K562 (cell line): ENCODE results near the gene MKLN1. TPM values are rescaled to one million over a fixed set of nuclear protein-coding genes. Genes with fewer than 3 reads are reported as not detected.

Experiments used
- ATAC-seq: fragments of 200-7000 bp; cut with Tn5 transposase; 3 replicates; pipeline ENCODE4 v1.9.1; 2020; ENCODE audit warnings: moderate library complexity
- BruUV-seq: library from RNA; stranded (reverse); fragments of 400-500 nt; replicated peaks from 2 replicates; lab custom pipeline; 2021; lab: Mats Ljungman, UMichigan
- CTCF ChIA-PET: fragments of 300-600 bp; formaldehyde crosslinking; extraction: SDS; loops from one replicate; lab custom pipeline; 2021; ENCODE audit warnings: low intra/inter-chr PET ratio; lab: Yijun Ruan, JAX
- POLR2A ChIA-PET: fragments of 300-600, 350-650 bp; sonication (Branson Sonifier 250); formaldehyde crosslinking; extraction: SDS; loops from one replicate; lab custom pipeline; 2021; ENCODE audit warnings: antibody characterized with exemption, inconsistent platforms; lab: Yijun Ruan, JAX
- DNase-seq, 4 experiments: peaks; one replicate each; pipeline versions ENCODE4 v3.0.0 to v3.0.0-alpha.2; 2011 to 2018; ENCODE audit warnings: low spot score in 3 of 4, mixed read lengths in 3 of 4; ENCODE audit errors: extremely low read depth in 1 of 4
- FAIRE-seq: peaks from 2 replicates; lab custom pipeline; 2011; peaks lifted over from hg19 to GRCh38; lab: Jason Lieb, UNC
- H2AFZ ChIP-seq: 2 replicates; pipeline ENCODE4 v1.6.0; 2011; ENCODE audit warnings: low read depth, low read length, control low read depth, inconsistent platforms
- H3K27ac ChIP-seq: fragments of 200-600 bp; 3 replicates; pipeline ENCODE4 v1.8.0; 2011; ENCODE audit warnings: low read depth, mild to moderate bottlenecking, control low read depth, inconsistent platforms, low read length, moderate library complexity, mixed read lengths; ENCODE audit errors: extremely low read depth
- H3K27me3 ChIP-seq, 2 experiments: fragments of 300-600 bp in 1 of 2; 2 replicates in 1 of 2; 3 replicates in 1 of 2; pipeline versions ENCODE4 v1.6.0 to v1.8.0; 2011; ENCODE audit warnings: inconsistent platforms in 2 of 2, low read length in 2 of 2, mild to moderate bottlenecking in 1 of 2, mixed read lengths in 1 of 2, moderate library complexity in 1 of 2; ENCODE audit not compliant: control insufficient read depth in 2 of 2, insufficient read depth in 2 of 2
- H3K36me3 ChIP-seq: fragments of 300-600 bp; 3 replicates; pipeline ENCODE4 v1.8.0; 2011; ENCODE audit warnings: mild to moderate bottlenecking, low read length, inconsistent platforms; ENCODE audit not compliant: control insufficient read depth, insufficient read depth
- H3K4me1 ChIP-seq, 2 experiments: fragments of 200-600 bp in 1 of 2; replicated peaks in 1 of 2; 2 replicates in 1 of 2; 3 replicates in 1 of 2; pipeline versions ENCODE4 v1.5.1 to v1.8.0; 2011; ENCODE audit warnings: inconsistent platforms in 2 of 2, low read length in 2 of 2, mild to moderate bottlenecking in 1 of 2, mixed read lengths in 1 of 2, moderate library complexity in 1 of 2; ENCODE audit not compliant: control insufficient read depth in 2 of 2, insufficient read depth in 2 of 2
- H3K4me2 ChIP-seq: 2 replicates; pipeline ENCODE4 v1.6.1; 2011; ENCODE audit warnings: low read length, control low read depth, inconsistent platforms, mixed read lengths; ENCODE audit not compliant: insufficient read depth
- H3K4me3 ChIP-seq: fragments of 200-600 bp; sonication (generic), shearing (Covaris generic); 2 replicates; pipeline ENCODE4 v1.5.1; 2016; ENCODE audit warnings: control low read depth, inconsistent platforms
- H3K79me2 ChIP-seq: fragments of 200-600 bp; 3 replicates; pipeline ENCODE4 v1.8.0; 2011; ENCODE audit warnings: low read length, inconsistent platforms; ENCODE audit not compliant: control insufficient read depth, insufficient read depth
- H3K9ac ChIP-seq, 2 experiments: 2 replicates each; pipeline versions ENCODE4 v1.6.0 to v1.6.1; 2011; ENCODE audit warnings: low read depth in 2 of 2, low read length in 2 of 2, control low read depth in 1 of 2, inconsistent platforms in 1 of 2, mild to moderate bottlenecking in 1 of 2, mixed read lengths in 1 of 2; ENCODE audit not compliant: insufficient read depth in 1 of 2
- H3K9me1 ChIP-seq: one replicate; pipeline ENCODE4 v1.6.0; 2011; ENCODE audit warnings: inconsistent platforms, mild to moderate bottlenecking, low read length, moderate library complexity; ENCODE audit not compliant: control insufficient read depth, insufficient read depth
- H3K9me3 ChIP-seq: replicated peaks from 2 replicates; pipeline ENCODE4 v1.5.1; 2011; ENCODE audit warnings: low read depth, low read length, inconsistent platforms; ENCODE audit not compliant: control insufficient read depth, insufficient read depth
- H4K20me1 ChIP-seq: replicated peaks from 2 replicates; pipeline ENCODE4 v1.6.1; 2011; ENCODE audit warnings: low read length, inconsistent platforms, mixed read lengths; ENCODE audit not compliant: control insufficient read depth, insufficient read depth
- FUS ChIP-seq: fragments of 200-400 bp; formaldehyde crosslinking; optimal IDR thresholded peaks from 2 replicates; pipeline ENCODE3; 2017; ENCODE audit warnings: low read depth, low read length
- GABPB1 ChIP-seq: sonication (generic); formaldehyde crosslinking; IDR thresholded peaks from 2 replicates; pipeline ENCODE4 v1.8.0; 2022; ENCODE audit warnings: mild to moderate bottlenecking, missing genetic modification reagents
- POLR2AphosphoS2 ChIP-seq: IDR thresholded peaks from 2 replicates; pipeline ENCODE4 v1.6.1; 2012; ENCODE audit warnings: low read length, improper control_type of control experiment
- TAL1 ChIP-seq: fragments of 450-650 bp; IDR thresholded peaks from 2 replicates; pipeline ENCODE4 v1.6.1; 2016; ENCODE audit warnings: mild to moderate bottlenecking
- WGBS: fragments of 100-300 bp; shearing (Covaris generic); methylation state at CpG from one replicate; pipeline ENCODE4 v1.1.6; 2016; ENCODE audit warnings: low coverage, mixed read lengths; ENCODE audit not compliant: insufficient coverage; ENCODE audit errors: missing lambda C conversion rate; 5-methylcytosine and 5-hydroxymethylcytosine counted together
- in situ Hi-C: fragments of 300-500 bp; cut with MboI; formaldehyde crosslinking; loops from 4 replicates; pipeline ENCODE4 v1.15.0; 2018; ENCODE audit warnings: inconsistent platforms, mixed read lengths
- intact Hi-C: fragments of 100-400 bp; cut with micrococcal nuclease; formaldehyde crosslinking; loops from 2 replicates; pipeline ENCODE4 v1.14.2; 2022
- polyA plus RNA-seq, 8 experiments: library from polyadenylated mRNA; depleted of rRNA in 4 of 8; stranded (reverse) in 5 of 8; unstranded in 3 of 8; fragments of >200 nt; fragmentation: Nextera tagmentation in 2 of 8; fragmentation: Illumina TruSeq in 1 of 8; extraction: Ambion mirVana in 2 of 8; extraction: Trizol in 1 of 8; gene quantifications; 2 replicates each; pipeline versions ENCODE4 v1.2.1 to v1.2.3, GENCODE V29; 2011 to 2014; ENCODE audit warnings: inconsistent platforms in 1 of 8, missing spikeins in 1 of 8
- total RNA-seq, 7 experiments: library from RNA; depleted of rRNA in 6 of 7; stranded (reverse); fragments of >200 nt in 6 of 7; fragmentation: Illumina TruSeq in 2 of 7; extraction: Trizol in 2 of 7; gene quantifications; 2 replicates each; pipeline versions ENCODE4 v1.2.1 to v1.2.3, GENCODE V29; 2011 to 2021; ENCODE audit warnings: low replicate concordance in 1 of 7

The MKLN1 gene
- total and polyA plus RNA-seq, 9 of the 15 experiments (the other 6 are each of a cell fraction or from before 2014, with no cell fraction given), result 18.6 to 80.4 (median 56.0) TPM

GRCh38 chr7:131495669-131496498 lies 168.2 kb downstream of the MKLN1 start:
- no peak overlapping the region for H2AFZ ChIP-seq
- POLR2A ChIA-PET, result interaction anchor here (1.2 to 2.0 kb wide), 3 partner anchors 8 to 13 kb away, joined by 3 to 9 read pairs (median 3); no protein-coding TSS in a partner anchor
- H3K4me1 ChIP-seq, result no peaks in the 10 kb centered on the region
- H3K9ac ChIP-seq, result no peak overlapping the region
- no peaks in the 10 kb centered on the region for H3K79me2 ChIP-seq
- no peak for FAIRE-seq
- TF ChIP-seq POLR2AphosphoS2 (peak; percentile 55; the same call in 1 of the 2 replicates), TAL1 (no peak)
- in situ Hi-C loops (no loop called here), intact Hi-C loops (no loop called here)
- H4K20me1 ChIP-seq, result no peaks in the 10 kb centered on the region
- BruUV-seq, result no TSS peak
- no peak overlapping the region for H3K27ac ChIP-seq
- no peak for DNase-seq
- 83% methylated on average over 7 of the region's 7 CpGs for WGBS
- no peaks in the 10 kb centered on the region for H3K9me3 ChIP-seq
- no peak for ATAC-seq
- H3K4me2 ChIP-seq, result no peak overlapping the region
- H3K36me3 ChIP-seq, result peaks cover 21% of the 10 kb centered on the region; the same call in 2 of the 3 replicates
- H3K4me3 ChIP-seq, result no peak overlapping the region
- no peaks in the 10 kb centered on the region for H3K27me3 ChIP-seq
- CTCF ChIA-PET, result no interaction called here
- no peaks in the 10 kb centered on the region for H3K9me1 ChIP-seq

- H4K20me1 ChIP-seq, result peaks cover 8% of the 10 kb centered on the region; the same call in 1 of the 2 replicates
- no peak for TF ChIP-seq FUS
- TF ChIP-seq GABPB1 (CRISPR knock-in tag), result no peak
- TF ChIP-seq, all 486 proteins: peak for 0
- Histone ChIP-seq H3K27ac (no peak overlapping the region), H3K79me2 (no peaks in the 10 kb centered on the region), H3K9me3 (no peaks in the 10 kb centered on the region), H3K4me1 (no peaks in the 10 kb centered on the region), H3K36me3 (peaks cover 18% of the 10 kb centered on the region; the same call in 2 of the 3 replicates), H2AFZ (no peak overlapping the region), H3K4me2 (no peak overlapping the region), H3K4me3 (no peak overlapping the region), H3K27me3 (no peaks in the 10 kb centered on the region), H3K9me1 (no peaks in the 10 kb centered on the region), H3K9ac (no peak overlapping the region)
- FAIRE-seq (no peak), DNase-seq (no peak), ATAC-seq (no peak)
- CTCF ChIA-PET, result no interaction called here
- in situ Hi-C loops (no loop called here), intact Hi-C loops (no loop called here)
- BruUV-seq, result no TSS peak
- POLR2A ChIA-PET, result interaction anchor here (0.5 to 0.8 kb wide), 2 partner anchors 22 to 66 kb away, joined by 3 read pairs; no protein-coding TSS in a partner anchor
- WGBS, result 61% methylated on average over 7 of the region's 7 CpGs
Measured at GRCh38 chr7:131497454-131497853, 169.8 kb downstream of the MKLN1 start.
